Stimulated activated naive B cell treated with anti-CD40 and anti-IgM and Interleukin-4, amounts not matched to agents 10 μg/mL and 1 μg/mL and 100 μg/mL, for 72 hours (primary cell): ENCODE results near the gene HEXD.
"Not testable (repeated sequence)": the region's sequence is repeated elsewhere in the genome, so short reads cannot be mapped to it uniquely, and the experiment has no call there.

ENCODE experiments used
- ATAC-seq, 2 donors: fragments of 150-1000 bp; cut with Tn5 transposase; replicated peaks; 2 replicates each; pipeline ENCODE4 v1.10.0; 2021; ENCODE audit warnings: moderate library complexity in 1 of 2
- DNase-seq: peaks from one replicate; pipeline ENCODE4 v3.0.0; 2021
- H3K27ac Mint-ChIP-seq: one replicate; pipeline ENCODE4 v1.8.0; 2022; ENCODE audit warnings: mild to moderate bottlenecking, mixed read lengths
- H3K27me3 Mint-ChIP-seq, 2 donors: one replicate each; pipeline ENCODE4 v1.8.0; 2022; ENCODE audit warnings: mixed read lengths in 2 of 2
- H3K36me3 Mint-ChIP-seq, 2 donors: one replicate each; pipeline ENCODE4 v1.8.0; 2022; ENCODE audit warnings: mixed read lengths in 2 of 2, mild to moderate bottlenecking in 1 of 2
- H3K4me1 Mint-ChIP-seq, 2 donors: one replicate each; pipeline ENCODE4 v1.8.0; 2022; ENCODE audit warnings: mixed read lengths in 2 of 2, mild to moderate bottlenecking in 1 of 2
- H3K4me3 Mint-ChIP-seq, 2 donors: one replicate each; pipeline ENCODE4 v1.8.0; 2022; ENCODE audit warnings: mild to moderate bottlenecking in 2 of 2, mixed read lengths in 2 of 2, moderate library complexity in 1 of 2
- H3K9me3 Mint-ChIP-seq, 2 donors: one replicate each; pipeline ENCODE4 v1.8.0; 2022; ENCODE audit warnings: mixed read lengths in 2 of 2, mild to moderate bottlenecking in 1 of 2

The HEXD gene

GRCh38 chr17:82418001-82418986, at the start of gene HEXD, which contains the start of gene OGFOD3:
TSS of gene HEXD (plus strand) at chr17:82418347. CDS start at chr17:82419800, 1,453 bp downstream.
TSS of gene OGFOD3 (minus strand) at chr17:82418586. CDS start at chr17:82418485, 101 bp downstream.
- DNase-seq (peak; percentile 86), ATAC-seq (peak; percentile 86 to 89)
- Mint-ChIP-seq H3K9me3 (no peaks in the 10 kb centered on the region), H3K27me3 (no peaks in the 10 kb centered on the region), H3K4me1 (peaks cover 12 to 35% of the 10 kb centered on the region in 2 donors), H3K4me3 (peak within 1 kb of the TSS; percentile 77 to 87), H3K27ac (peak within 1 kb of the TSS; percentile 31), H3K36me3 (peaks cover 36 to 49% of the 10 kb centered on the region in 2 donors)

- DNase-seq, result no peak
- Mint-ChIP-seq H3K4me3 (no peak overlapping the region), H3K9me3 (no peaks in the 10 kb centered on the region), H3K4me1 (peaks cover 16 to 26% of the 10 kb centered on the region in 2 donors), H3K36me3 (no peaks in the 10 kb centered on the region), H3K27ac (no peak overlapping the region), H3K27me3 (peaks cover 20 to 43% of the 10 kb centered on the region in 2 donors)
- ATAC-seq, result no peak
These were observed 48.9 kb upstream of the HEXD start for GRCh38 chr17:82369211-82369610.

GRCh38 chr17:82370471-82371332, 47.4 kb upstream of the HEXD start:
- H3K36me3 Mint-ChIP-seq, result no peaks in the 10 kb centered on the region
- H3K27ac Mint-ChIP-seq, result peak overlapping the region; percentile 81
- H3K27me3 Mint-ChIP-seq, result peaks cover 19 to 45% of the 10 kb centered on the region in 2 donors
- no peaks in the 10 kb centered on the region for H3K9me3 Mint-ChIP-seq
- peak overlapping the region; percentile 79 for H3K4me3 Mint-ChIP-seq
- peaks cover 16 to 26% of the 10 kb centered on the region in 2 donors for H3K4me1 Mint-ChIP-seq
- ATAC-seq (peak; percentile 66 to 72), DNase-seq (no peak)

GRCh38 chr17:82371333-82372248, 46.6 kb upstream of the HEXD start, which contains the start of gene UTS2R:
TSS of gene UTS2R (plus strand) at chr17:82371765. CDS start at chr17:82374325, 2,560 bp downstream.
- Mint-ChIP-seq H3K27me3 (peaks cover 26 to 53% of the 10 kb centered on the region in 2 donors), H3K4me3 (peak within 1 kb of the TSS; percentile 79), H3K4me1 (peaks cover 16 to 26% of the 10 kb centered on the region in 2 donors), H3K27ac (peak within 1 kb of the TSS; percentile 81), H3K9me3 (no peaks in the 10 kb centered on the region), H3K36me3 (no peaks in the 10 kb centered on the region)
- ATAC-seq (no peak), DNase-seq (no peak)

GRCh38 chr17:82372249-82373071, 45.7 kb upstream of the HEXD start:
- H3K9me3 Mint-ChIP-seq, result no peaks in the 10 kb centered on the region
- H3K4me1 Mint-ChIP-seq, result peaks cover 16 to 26% of the 10 kb centered on the region in 2 donors
- ATAC-seq, result peak; percentile 39 to 58
- no peak for DNase-seq
- H3K4me3 Mint-ChIP-seq, result peak overlapping the region; percentile 59 to 74
- peaks cover 27 to 54% of the 10 kb centered on the region in 2 donors for H3K27me3 Mint-ChIP-seq
- H3K36me3 Mint-ChIP-seq, result no peaks in the 10 kb centered on the region
- no peak overlapping the region for H3K27ac Mint-ChIP-seq

GRCh38 chr17:82373072-82373452, 45.1 kb upstream of the HEXD start:
- not testable (repeated sequence) for H3K9me3 Mint-ChIP-seq, H3K36me3 Mint-ChIP-seq, DNase-seq, H3K27ac Mint-ChIP-seq, ATAC-seq
- Mint-ChIP-seq H3K27me3 (peaks cover 31 to 60% of the 10 kb centered on the region in 2 donors), H3K4me1 (peaks cover 16 to 26% of the 10 kb centered on the region in 2 donors), H3K4me3 (peak overlapping the region in 1 of 2 donors; percentile 74)

- Mint-ChIP-seq H3K4me1 (peaks cover 17 to 30% of the 10 kb centered on the region in 2 donors), H3K36me3 (no peaks in the 10 kb centered on the region), H3K9me3 (no peaks in the 10 kb centered on the region), H3K27ac (no peak overlapping the region), H3K27me3 (peaks cover 38 to 68% of the 10 kb centered on the region in 2 donors), H3K4me3 (no peak overlapping the region)
- DNase-seq, result no peak
- ATAC-seq, result no peak
These were observed 44.2 kb upstream of the HEXD start for GRCh38 chr17:82373731-82374625.

GRCh38 chr17:82374626-82375331, 43.4 kb upstream of the HEXD start:
- H3K27me3 Mint-ChIP-seq, result peaks cover 39 to 64% of the 10 kb centered on the region in 2 donors
- H3K4me1 Mint-ChIP-seq, result peaks cover 18 to 31% of the 10 kb centered on the region in 2 donors
- no peak overlapping the region for H3K27ac Mint-ChIP-seq
- no peaks in the 10 kb centered on the region for H3K36me3 Mint-ChIP-seq
- DNase-seq (no peak), ATAC-seq (no peak)
- H3K9me3 Mint-ChIP-seq, result no peaks in the 10 kb centered on the region
- no peak overlapping the region for H3K4me3 Mint-ChIP-seq

GRCh38 chr17:82375359-82376041, 42.6 kb upstream of the HEXD start:
- Mint-ChIP-seq H3K4me3 (no peak overlapping the region), H3K27ac (no peak overlapping the region), H3K9me3 (no peaks in the 10 kb centered on the region), H3K36me3 (no peaks in the 10 kb centered on the region), H3K4me1 (peaks cover 20 to 29% of the 10 kb centered on the region in 2 donors), H3K27me3 (peaks cover 43 to 67% of the 10 kb centered on the region in 2 donors)
- ATAC-seq (no peak), DNase-seq (no peak)

- Mint-ChIP-seq H3K27me3 (peaks cover 44 to 67% of the 10 kb centered on the region in 2 donors), H3K36me3 (no peaks in the 10 kb centered on the region), H3K27ac (no peak overlapping the region), H3K9me3 (no peaks in the 10 kb centered on the region), H3K4me3 (no peak overlapping the region), H3K4me1 (peaks cover 14 to 23% of the 10 kb centered on the region in 2 donors)
- no peak for ATAC-seq
- no peak for DNase-seq
These were observed 42.0 kb upstream of the HEXD start for GRCh38 chr17:82376042-82376730.
